RPMI7951 (cell line): ENCODE data around the gene MTX1. TPM values are rescaled to one million over a fixed set of nuclear protein-coding genes. Genes with fewer than 3 reads are reported as not detected.

Experiments
- DNase-seq: peaks from one replicate; pipeline ENCODE4 v3.0.0-alpha.2; 2012; ENCODE audit warnings: low read depth
- total RNA-seq: library from RNA; depleted of rRNA; stranded (reverse); fragments of >200 nt; shearing (Covaris generic); gene quantifications from 2 replicates; pipeline ENCODE4 v1.2.3, GENCODE V29; 2014

Gene MTX1
- total RNA-seq, 1 experiment from 2014 or later = 88.3 TPM

DNA sequence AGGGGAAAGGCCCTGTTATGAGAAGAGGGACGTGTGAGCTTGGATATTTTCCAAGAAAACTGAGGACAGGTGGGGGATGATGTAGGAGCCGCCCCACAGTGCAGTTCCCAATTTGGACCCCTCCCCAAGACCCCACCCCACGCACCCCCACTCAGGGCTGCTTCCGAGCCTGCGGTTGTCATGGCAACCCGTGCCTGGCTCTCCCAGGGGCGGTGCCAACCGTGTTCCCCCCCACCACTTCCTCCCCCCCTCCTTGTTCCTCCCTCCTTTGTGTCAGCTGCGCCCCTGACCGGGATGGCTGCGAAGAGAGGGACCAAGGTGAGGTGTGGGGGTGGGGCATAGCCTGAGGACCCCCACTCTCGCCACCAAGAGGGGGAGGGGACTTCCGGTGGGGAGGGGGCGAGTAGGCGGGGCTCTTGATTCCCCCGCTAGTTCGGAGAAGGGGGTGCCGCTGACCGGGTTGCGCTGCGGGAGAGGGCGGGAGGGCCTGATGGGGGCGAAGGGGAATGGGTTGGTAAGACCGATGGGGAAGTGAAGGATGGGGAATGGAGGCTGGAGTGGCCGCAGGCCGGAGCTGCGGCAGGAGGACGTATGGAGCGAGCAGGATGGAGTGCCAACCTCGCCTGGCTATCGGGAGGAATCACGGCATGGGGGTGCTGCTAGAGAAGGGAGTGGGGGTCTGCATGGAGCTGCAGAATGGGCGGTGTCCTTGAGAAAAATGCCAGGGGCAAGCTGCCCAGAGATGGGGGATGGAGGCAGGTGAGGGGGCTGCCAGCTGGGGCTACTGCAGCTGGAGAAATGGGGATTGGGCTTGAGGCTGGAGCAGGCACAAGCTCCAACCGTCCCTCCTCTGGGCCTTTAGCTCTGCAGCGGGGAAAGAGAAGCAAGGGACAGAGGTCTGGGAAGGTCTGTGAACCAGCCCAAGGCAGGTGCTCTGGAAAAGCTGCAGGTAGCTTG lies 33.9 kb upstream of the MTX1 start:
- DNase-seq = peak; percentile 38

GRCh38 chr1:155175281-155175926 lies 33.1 kb upstream of the MTX1 start:
- DNase-seq = no peak

- DNase-seq = no peak
Measured at GRCh38 chr1:155175927-155176371, 32.5 kb upstream of the MTX1 start.

GRCh38 chr1:155176544-155177071 lies 31.9 kb upstream of the MTX1 start:
- DNase-seq = peak; percentile 67

GRCh38 chr1:155177192-155177917 lies 31.1 kb upstream of the MTX1 start:
- DNase-seq = no peak

- DNase-seq = no peak
Measured at GRCh38 chr1:155177918-155178281, 30.6 kb upstream of the MTX1 start.

- no peak for DNase-seq
Measured at GRCh38 chr1:155178441-155179111, 29.9 kb upstream of the MTX1 start.

DNA sequence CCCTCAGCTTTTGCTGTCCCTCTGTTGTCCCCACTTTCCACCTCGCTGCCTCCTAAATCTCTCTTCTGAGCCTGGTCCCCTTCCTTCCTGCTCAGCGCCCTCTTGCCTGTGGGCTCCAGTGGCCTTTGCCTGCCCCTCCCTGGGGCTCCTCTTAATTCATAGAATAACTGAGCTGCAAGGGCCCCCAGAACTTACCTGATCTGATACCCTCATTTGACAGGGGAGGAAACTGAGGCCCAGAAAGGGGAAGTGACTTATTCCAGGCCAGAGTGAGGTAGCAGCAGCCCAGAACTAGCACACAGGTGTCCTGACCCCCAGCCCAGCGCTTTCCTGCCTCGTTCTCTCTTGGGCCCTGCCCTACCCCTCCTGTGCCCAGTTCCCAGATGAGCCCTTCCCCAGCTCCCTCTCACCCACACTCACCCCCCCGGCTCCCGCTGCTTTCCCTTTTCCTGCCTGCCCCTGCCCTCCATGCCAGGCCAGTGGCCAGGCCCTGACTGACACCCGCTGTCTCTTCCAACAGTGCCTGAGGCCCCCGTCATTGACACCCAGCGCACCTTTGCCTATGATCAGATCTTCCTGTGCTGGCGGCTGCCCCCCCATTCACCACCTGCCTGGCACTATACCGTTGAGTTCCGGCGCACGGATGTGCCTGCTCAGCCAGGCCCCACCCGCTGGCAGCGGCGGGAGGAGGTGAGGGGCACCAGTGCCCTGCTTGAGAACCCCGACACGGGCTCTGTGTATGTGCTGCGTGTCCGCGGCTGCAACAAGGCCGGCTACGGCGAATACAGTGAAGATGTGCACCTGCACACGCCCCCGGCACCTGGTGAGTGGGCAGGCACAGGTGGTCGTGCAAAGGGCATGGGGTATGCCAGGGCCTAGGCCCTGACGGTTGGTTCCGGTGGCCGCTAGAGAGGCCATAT lies 29.1 kb upstream of the MTX1 start:
- no peak for DNase-seq

GRCh38 chr1:155181371-155182051 lies 27.0 kb upstream of the MTX1 start:
- DNase-seq = no peak

DNA sequence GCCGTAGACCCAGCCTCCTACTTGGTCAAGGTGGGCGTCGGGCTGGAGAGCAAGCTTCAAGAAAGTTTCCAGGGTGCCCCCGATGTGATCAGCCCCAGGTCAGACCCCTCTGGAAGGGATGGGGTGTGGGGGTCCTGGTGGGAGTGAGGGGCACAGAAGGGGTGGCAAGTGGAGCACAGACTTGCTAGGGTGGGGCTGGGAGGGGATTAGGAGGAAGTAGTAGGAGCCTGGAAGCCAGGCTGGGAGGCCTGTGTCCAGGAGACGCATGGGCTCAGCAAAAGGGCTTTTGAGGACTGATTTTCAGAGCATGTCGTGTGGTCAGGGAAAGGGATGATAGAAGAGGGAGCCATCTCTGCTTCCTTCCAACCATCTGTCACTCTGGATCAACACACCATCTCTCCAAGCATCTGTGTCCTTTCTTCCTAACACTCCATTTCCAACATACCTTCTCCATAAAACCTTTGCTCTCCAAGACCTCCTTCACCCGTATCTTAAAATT lies 26.4 kb upstream of the MTX1 start:
- DNase-seq = no peak

DNA sequence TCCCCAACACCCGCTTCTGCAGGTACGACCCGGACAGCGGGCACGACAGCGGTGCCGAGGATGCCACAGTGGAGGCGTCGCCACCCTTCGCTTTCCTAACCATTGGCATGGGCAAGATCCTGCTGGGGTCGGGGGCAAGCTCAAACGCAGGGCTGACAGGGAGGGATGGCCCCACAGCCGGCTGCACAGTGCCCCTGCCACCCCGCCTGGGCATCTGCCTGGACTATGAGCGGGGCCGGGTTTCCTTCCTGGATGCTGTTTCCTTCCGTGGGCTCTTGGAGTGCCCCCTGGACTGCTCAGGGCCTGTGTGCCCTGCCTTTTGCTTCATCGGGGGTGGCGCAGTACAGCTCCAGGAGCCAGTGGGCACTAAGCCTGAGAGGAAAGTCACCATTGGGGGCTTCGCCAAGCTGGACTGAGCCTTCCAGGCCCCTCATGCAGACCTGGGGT lies 24.7 kb upstream of the MTX1 start:
- DNase-seq = no peak

- DNase-seq = no peak
Measured at GRCh38 chr1:155184351-155184811, 24.1 kb upstream of the MTX1 start.

DNA sequence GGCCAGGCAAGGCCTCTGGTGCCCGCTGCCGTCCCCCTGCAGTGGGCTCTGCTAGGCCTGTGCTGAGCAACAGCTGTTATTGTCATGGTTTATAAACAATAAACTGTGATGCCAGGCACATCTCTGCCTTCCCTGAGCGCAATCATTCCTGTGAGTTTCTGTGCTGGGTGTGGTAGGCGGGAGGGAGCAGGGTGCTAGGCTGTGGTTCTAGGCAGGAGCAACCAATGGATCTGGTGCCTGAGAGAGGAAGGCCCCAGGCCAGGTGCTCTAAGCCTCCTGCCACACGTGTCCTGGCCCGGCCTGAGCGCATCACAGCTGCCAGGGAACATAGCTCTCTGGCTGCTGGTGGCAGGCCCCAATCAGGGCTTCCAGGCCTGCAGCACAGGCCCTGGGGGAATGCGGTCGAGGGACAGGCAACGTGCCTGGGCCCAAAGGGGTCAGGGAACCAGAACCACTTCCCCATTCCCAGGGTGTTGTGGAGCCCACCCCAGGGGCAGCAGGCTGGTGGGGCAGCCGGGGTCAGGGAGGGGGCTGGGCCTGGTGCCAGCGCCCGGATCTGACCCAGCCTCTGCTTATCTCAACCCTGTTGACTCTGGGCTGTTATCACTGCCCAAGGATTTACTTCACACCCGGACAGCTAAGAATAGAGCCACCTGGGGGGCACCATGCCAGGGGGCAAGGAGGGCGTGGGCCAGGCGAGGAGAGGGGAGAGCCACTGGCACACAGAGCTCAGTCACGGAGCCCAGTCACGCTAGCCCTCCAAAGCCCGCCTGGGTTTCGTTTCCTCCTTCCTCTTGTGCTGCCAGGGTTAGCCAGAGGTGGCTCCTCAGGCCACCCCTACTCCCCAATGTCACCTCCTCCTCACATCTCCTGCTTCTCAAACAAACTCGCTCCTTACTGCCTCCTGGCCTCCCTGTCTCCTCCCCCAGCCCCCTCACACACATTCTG lies 23.4 kb upstream of the MTX1 start:
- no peak for DNase-seq

DNA sequence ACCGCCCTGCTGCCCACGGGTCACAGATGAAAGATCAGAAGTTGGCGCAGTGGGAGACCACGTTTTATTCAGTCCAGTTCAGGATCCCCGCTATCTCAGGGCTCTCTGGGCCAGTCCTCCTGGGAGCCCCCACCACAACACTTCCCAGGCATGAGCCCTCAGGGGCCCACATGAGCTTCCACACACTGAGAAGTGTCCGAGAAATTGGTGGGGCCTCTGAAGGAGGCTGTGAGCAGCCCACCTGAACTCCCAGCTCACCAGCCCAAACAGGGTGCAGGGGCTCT lies 22.8 kb upstream of the MTX1 start:
- no peak for DNase-seq

DNA sequence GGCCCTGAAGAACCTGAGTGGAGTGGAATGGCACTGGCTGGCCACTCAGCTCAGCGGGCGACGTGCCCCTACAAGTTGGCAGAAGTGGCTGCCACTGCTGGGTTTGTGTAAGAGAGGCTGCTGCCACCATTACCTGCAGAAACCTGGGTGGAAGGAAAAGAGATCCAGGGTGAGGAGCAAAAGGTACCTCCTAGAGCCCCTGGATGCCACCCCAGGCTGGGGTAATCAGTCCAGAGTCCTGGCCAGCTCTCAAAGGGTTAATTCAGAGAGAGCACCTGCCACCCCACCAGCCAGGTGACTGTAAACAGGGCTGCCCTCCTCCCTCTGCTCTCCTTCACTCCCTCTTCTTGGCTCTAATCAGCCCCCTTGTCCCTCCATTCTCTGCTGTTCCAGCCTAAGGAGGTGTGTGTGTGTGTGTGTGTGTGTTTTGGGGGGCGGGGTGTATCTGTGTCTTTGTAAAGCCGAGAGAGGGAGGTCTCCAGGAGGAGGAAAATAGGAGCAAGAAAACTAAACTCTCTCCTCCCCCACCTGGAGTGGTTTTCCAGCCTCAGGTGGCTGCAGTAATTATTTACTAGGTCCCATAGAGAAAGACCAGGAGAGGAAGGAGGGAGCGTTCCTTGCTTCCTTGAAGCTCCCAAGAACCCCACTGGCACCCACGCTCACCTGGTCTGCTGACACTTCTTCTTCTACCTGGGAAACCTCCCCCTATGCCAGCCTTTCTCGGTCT lies 22.3 kb upstream of the MTX1 start:
- DNase-seq = no peak

- no peak for DNase-seq
Measured at GRCh38 chr1:155186794-155187455, 21.6 kb upstream of the MTX1 start.

- no peak for DNase-seq
Measured at GRCh38 chr1:155187456-155187891, 21.0 kb upstream of the MTX1 start.
